H1 (cell line): ENCODE data around the gene C16orf95. TPM values are rescaled to one million over a fixed set of nuclear protein-coding genes. Genes with fewer than 3 reads are reported as not detected.

Source experiments
- CTCF ChIA-PET: fragments of 300-600 bp; sonication (Branson Sonifier 250); formaldehyde crosslinking; loops from one replicate; lab custom pipeline; 2021; ENCODE audit not compliant: partially characterized antibody; lab: Charles Lee
- POLR2A ChIA-PET: fragments of 300-600 bp; sonication (Branson Sonifier 250); formaldehyde crosslinking; loops from one replicate; lab custom pipeline; 2021; ENCODE audit warnings: inconsistent platforms; ENCODE audit not compliant: partially characterized antibody; lab: Charles Lee
- DNase-seq, 2 experiments: peaks; one replicate each; pipeline versions ENCODE4 v3.0.0 to v3.0.0-alpha.2; 2010 to 2022; ENCODE audit warnings: low spot score in 2 of 2, low read depth in 1 of 2, mixed read lengths in 1 of 2
- FAIRE-seq: peaks from 2 replicates; lab custom pipeline; 2011; peaks lifted over from hg19 to GRCh38; lab: Jason Lieb, UNC
- H2AFZ ChIP-seq: 2 replicates; pipeline ENCODE4 v1.8.1; 2012; ENCODE audit warnings: low read length, inconsistent platforms
- H2AK5ac ChIP-seq: 2 replicates; pipeline ENCODE4 v1.6.1; 2013; ENCODE audit warnings: low read depth, low read length
- H2BK120ac ChIP-seq: replicated peaks from 2 replicates; pipeline ENCODE3; 2013; ENCODE audit warnings: low read depth, low read length, inconsistent platforms
- H2BK12ac ChIP-seq: 2 replicates; pipeline ENCODE4 v1.6.1; 2013; ENCODE audit warnings: low read depth, low read length
- H2BK15ac ChIP-seq: 2 replicates; pipeline ENCODE4 v1.6.1; 2013; ENCODE audit warnings: low read length
- H2BK20ac ChIP-seq: 2 replicates; pipeline ENCODE4 v1.6.1; 2013; ENCODE audit warnings: low read length
- H2BK5ac ChIP-seq: 2 replicates; pipeline ENCODE4 v1.6.1; 2013; ENCODE audit warnings: low read depth, low read length
- H3K14ac ChIP-seq: 2 replicates; pipeline ENCODE4 v1.6.1; 2013; ENCODE audit warnings: inconsistent platforms; ENCODE audit not compliant: insufficient read length
- H3K18ac ChIP-seq: 2 replicates; pipeline ENCODE4 v1.6.1; 2013; ENCODE audit warnings: low read length; ENCODE audit errors: extremely low read depth
- H3K23ac ChIP-seq: 2 replicates; pipeline ENCODE4 v1.6.1; 2013; ENCODE audit warnings: inconsistent platforms; ENCODE audit not compliant: insufficient read length
- H3K23me2 ChIP-seq: 2 replicates; pipeline ENCODE4 v1.6.1; 2013; ENCODE audit warnings: low read depth, low read length
- H3K27ac ChIP-seq: 2 replicates; pipeline ENCODE4 v1.6.1; 2011; ENCODE audit warnings: low read depth, low read length, inconsistent platforms
- H3K27me3 ChIP-seq, 4 experiments: replicated peaks in 1 of 4; 1 replicate in 1 of 4; 2 replicates in 3 of 4; pipeline versions ENCODE4 v1.6.1 to v1.8.1; 2011 to 2013; ENCODE audit warnings: low read length in 3 of 4, mild to moderate bottlenecking in 3 of 4, inconsistent platforms in 2 of 4, mixed read lengths in 2 of 4, moderate library complexity in 1 of 4; ENCODE audit not compliant: control insufficient read depth in 3 of 4, insufficient read depth in 3 of 4; ENCODE audit errors: extremely low read depth in 1 of 4
- H3K36me3 ChIP-seq, 4 experiments: 2 replicates each; pipeline versions ENCODE4 v1.6.1 to v1.8.1; 2011 to 2013; ENCODE audit warnings: mild to moderate bottlenecking in 4 of 4, low read length in 3 of 4, moderate library complexity in 2 of 4, control low read depth in 1 of 4, inconsistent platforms in 1 of 4; ENCODE audit not compliant: insufficient read depth in 4 of 4, control insufficient read depth in 2 of 4
- H3K4ac ChIP-seq: replicated peaks from 2 replicates; pipeline ENCODE3; 2013; ENCODE audit warnings: low read length, low read depth, mixed read lengths, inconsistent platforms; ENCODE audit not compliant: insufficient read length
- H3K4me1 ChIP-seq, 4 experiments: replicated peaks in 1 of 4; 1 replicate in 1 of 4; 2 replicates in 3 of 4; pipeline versions ENCODE4 v1.6.1 to v1.8.1; 2011 to 2013; ENCODE audit warnings: low read length in 3 of 4, inconsistent platforms in 2 of 4, mixed read lengths in 1 of 4; ENCODE audit not compliant: insufficient read depth in 4 of 4, control insufficient read depth in 3 of 4
- H3K4me2 ChIP-seq, 2 experiments: 2 replicates each; pipeline versions ENCODE4 v1.6.1 to v1.8.1; 2011 to 2013; ENCODE audit warnings: low read depth in 2 of 2, low read length in 2 of 2, control low read depth in 1 of 2, inconsistent platforms in 1 of 2, mild to moderate bottlenecking in 1 of 2; ENCODE audit not compliant: insufficient read depth in 1 of 2
- H3K4me3 ChIP-seq, 4 experiments: fragments of 200-600, 300-600 bp in 1 of 4; sonication (generic), shearing (Covaris generic), sonication (Bioruptor Twin) in 1 of 4; 2 replicates each; pipeline versions ENCODE4 v1.5.1 to v1.8.1; 2011 to 2016; ENCODE audit warnings: low read length in 4 of 4, low read depth in 3 of 4, control low read depth in 2 of 4, inconsistent platforms in 2 of 4, mild to moderate bottlenecking in 2 of 4, mixed read lengths in 1 of 4, moderate library complexity in 1 of 4; ENCODE audit not compliant: insufficient read depth in 2 of 4; ENCODE audit errors: extremely low read depth in 1 of 4
- H3K56ac ChIP-seq: replicated peaks from 2 replicates; pipeline ENCODE3; 2013; ENCODE audit warnings: low read depth, mild to moderate bottlenecking, mixed read lengths, low read length, inconsistent platforms; ENCODE audit not compliant: insufficient read length
- H3K79me1 ChIP-seq: 2 replicates; pipeline ENCODE4 v1.6.1; 2013; ENCODE audit warnings: low read depth, low read length, control low read depth
- H3K79me2 ChIP-seq, 2 experiments: 2 replicates each; pipeline versions ENCODE4 v1.6.1 to v1.8.1; 2012 to 2013; ENCODE audit warnings: low read length in 2 of 2, mild to moderate bottlenecking in 2 of 2, inconsistent platforms in 1 of 2; ENCODE audit not compliant: insufficient read depth in 2 of 2, control insufficient read depth in 1 of 2
- H3K9ac ChIP-seq, 4 experiments: replicated peaks in 1 of 4; 1 replicate in 1 of 4; 2 replicates in 3 of 4; pipeline versions ENCODE4 v1.6.1 to v1.8.1; 2011 to 2013; ENCODE audit warnings: low read depth in 3 of 4, low read length in 3 of 4, control low read depth in 2 of 4, mild to moderate bottlenecking in 2 of 4, moderate library complexity in 2 of 4, inconsistent platforms in 1 of 4; ENCODE audit errors: extremely low read depth in 1 of 4
- H3K9me3 ChIP-seq, 2 experiments: 2 replicates each; pipeline versions ENCODE4 v1.6.1 to v1.8.1; 2012 to 2013; ENCODE audit warnings: mild to moderate bottlenecking in 2 of 2, moderate library complexity in 2 of 2, control low read depth in 1 of 2, inconsistent platforms in 1 of 2, low read depth in 1 of 2, low read length in 1 of 2, mixed read lengths in 1 of 2; ENCODE audit not compliant: insufficient read depth in 2 of 2
- H4K20me1 ChIP-seq, 2 experiments: replicated peaks in 1 of 2; 2 replicates each; pipeline versions ENCODE3 to v1.8.1; 2011 to 2013; ENCODE audit warnings: inconsistent platforms in 2 of 2, low read length in 2 of 2, mild to moderate bottlenecking in 1 of 2; ENCODE audit not compliant: insufficient read depth in 2 of 2, control insufficient read depth in 1 of 2
- H4K5ac ChIP-seq: 2 replicates; pipeline ENCODE4 v1.6.1; 2013; ENCODE audit warnings: low read length, low read depth, mixed read lengths, inconsistent platforms; ENCODE audit not compliant: insufficient read length
- H4K8ac ChIP-seq: 2 replicates; pipeline ENCODE4 v1.8.0; 2013; ENCODE audit warnings: mild to moderate bottlenecking, moderate library complexity, low read length, inconsistent platforms; ENCODE audit not compliant: insufficient read depth; ENCODE audit errors: extremely low read depth
- H4K91ac ChIP-seq: replicated peaks from 2 replicates; pipeline ENCODE3; 2013; ENCODE audit warnings: low read length, mixed read lengths, inconsistent platforms; ENCODE audit not compliant: insufficient read length
- CEBPB ChIP-seq: IDR thresholded peaks from 2 replicates; pipeline ENCODE4 v1.6.1; 2012; ENCODE audit warnings: low read depth, low read length
- EGR1 ChIP-seq: IDR thresholded peaks from 2 replicates; pipeline ENCODE4 v1.6.1; 2011; ENCODE audit warnings: low read depth, low read length, borderline replicate concordance
- FOSL1 ChIP-seq: IDR thresholded peaks from 2 replicates; pipeline ENCODE4 v1.6.1; 2011; ENCODE audit warnings: mild to moderate bottlenecking, low read depth, low read length, moderate library complexity; ENCODE audit not compliant: insufficient read depth
- GABPA ChIP-seq: IDR thresholded peaks from 2 replicates; pipeline ENCODE4 v1.6.1; 2011; ENCODE audit warnings: mild to moderate bottlenecking, low read length, moderate library complexity, borderline replicate concordance; ENCODE audit not compliant: insufficient read depth
- MAFK ChIP-seq: IDR thresholded peaks from 2 replicates; pipeline ENCODE4 v1.6.1; 2012; ENCODE audit warnings: low read depth, mild to moderate bottlenecking, improper control_type of control experiment, low read length
- NRF1 ChIP-seq: IDR thresholded peaks from 2 replicates; pipeline ENCODE4 v1.6.1; 2011; ENCODE audit warnings: mild to moderate bottlenecking, low read depth, low read length, improper control_type of control experiment
- RXRA ChIP-seq: IDR thresholded peaks from 2 replicates; pipeline ENCODE4 v1.6.1; 2011; ENCODE audit warnings: low read depth, mild to moderate bottlenecking, low read length, moderate library complexity; ENCODE audit not compliant: insufficient read depth
- TEAD4 ChIP-seq: IDR thresholded peaks from 2 replicates; pipeline ENCODE4 v1.6.1; 2012; ENCODE audit warnings: low read depth, low read length, inconsistent platforms, mixed read lengths
- ZNF274 ChIP-seq: IDR thresholded peaks from 2 replicates; pipeline ENCODE4 v1.7.0; 2012; ENCODE audit warnings: low read length, borderline replicate concordance; ENCODE audit errors: extremely low read depth
- WGBS, 2 experiments: shearing (Covaris generic) in 1 of 2; methylation state at CpG; one replicate each; pipeline versions ENCODE4 v1.1.6 to v1.1.7; 2013 to 2015; ENCODE audit warnings: low lambda C conversion rate in 2 of 2, mixed read lengths in 2 of 2, inconsistent platforms in 1 of 2, low coverage in 1 of 2, missing lambda C conversion rate in 1 of 2; ENCODE audit not compliant: insufficient replicate concordance in 2 of 2, insufficient coverage in 1 of 2, insufficient read length in 1 of 2; ENCODE audit errors: extremely low coverage in 1 of 2, missing lambda C conversion rate in 1 of 2; 5-methylcytosine and 5-hydroxymethylcytosine counted together
- polyA plus RNA-seq, 7 experiments: library from polyadenylated mRNA; depleted of rRNA in 3 of 7; stranded (reverse) in 5 of 7; unstranded in 2 of 7; fragments of >200 nt in 5 of 7; fragments of 200-250 nt in 2 of 7; gene quantifications; 1 replicate in 5 of 7; 2 replicates in 1 of 7; 4 replicates in 1 of 7; pipeline versions ENCODE4 v1.2.1 to v1.2.3, GENCODE V29; 2011 to 2013; ENCODE audit warnings: missing spikeins in 2 of 7, mixed read lengths in 2 of 7
- total RNA-seq: library from RNA; stranded (reverse); fragmentation: NEBNext Ultra II Directional; extraction: Animal tissue kit (Norgen Biotek cat#: 25700); gene quantifications from 2 replicates; pipeline ENCODE4 v1.2.1, GENCODE V29; 2021

Gene C16orf95
- total and polyA plus RNA-seq, 2 of the 8 experiments (the other 6 are each of a cell fraction or from before 2014, with no cell fraction given), result 5.0 to 5.4 TPM

GRCh38 chr16:87359121-87359520 lies 41.9 kb upstream of the C16orf95 start:
- Histone ChIP-seq H2BK20ac (no peak overlapping the region), H3K4me1 (peaks cover 0 to 2% (median 0%) of the 10 kb centered on the region in 4 experiments; a peak in 1 of 7 replicates), H4K20me1 (peaks cover 3 to 14% of the 10 kb centered on the region in 2 experiments), H3K27me3 (no peaks in the 10 kb centered on the region), H2AFZ (no peak overlapping the region), H2AK5ac (no peak overlapping the region), H4K5ac (no peak overlapping the region), H3K79me1 (peaks cover 7% of the 10 kb centered on the region), H3K14ac (no peak overlapping the region), H4K8ac (no peak overlapping the region), H2BK15ac (no peak overlapping the region), H2BK12ac (no peak overlapping the region), H3K9ac (no peak overlapping the region), H3K79me2 (no peaks in the 10 kb centered on the region), H3K23ac (no peak overlapping the region), H3K4me3 (no peak overlapping the region), H2BK120ac (no peak overlapping the region), H3K36me3 (peaks cover 0 to 17% (median 9%) of the 10 kb centered on the region in 4 experiments; a peak in 5 of 8 replicates), H3K23me2 (no peaks in the 10 kb centered on the region), H3K4ac (no peak overlapping the region), H3K4me2 (no peak overlapping the region), H2BK5ac (no peak overlapping the region), H3K18ac (no peak overlapping the region), H3K56ac (no peak overlapping the region), H4K91ac (no peak overlapping the region), H3K9me3 (no peaks in the 10 kb centered on the region), H3K27ac (no peak overlapping the region)
- ChIA-PET POLR2A (no interaction called here), CTCF (interaction anchor here (0.7 kb wide), 1 partner anchor 183 kb away, joined by 3 read pairs; no protein-coding TSS in a partner anchor)
- no peak for FAIRE-seq
- TF ChIP-seq TEAD4, result no peak
- TF ChIP-seq MAFK, result no peak
- no peak for TF ChIP-seq NRF1
- TF ChIP-seq CEBPB, result no peak
- TF ChIP-seq FOSL1, result no peak
- no peak for TF ChIP-seq EGR1
- TF ChIP-seq RXRA, result no peak
- TF ChIP-seq GABPA, result no peak
- no peak for TF ChIP-seq ZNF274
- WGBS, 2 experiments, result 96% methylated on average over 7 of the region's 7 CpGs; no CpG with 5 or more reads in 1 of the 2 experiments
- DNase-seq, result no peak
